Panc1 (cell line): ENCODE measurements around the gene IVD. TPM values are rescaled to one million over a fixed set of nuclear protein-coding genes. Genes with fewer than 3 reads are reported as not detected.

Source experiments
- ATAC-seq: fragments of 200-7000 bp; cut with Tn5 transposase; 2 replicates; pipeline ENCODE4 v1.9.1; 2020; ENCODE audit warnings: mild to moderate bottlenecking, moderate library complexity
- BruUV-seq: library from RNA; stranded (reverse); fragments of 400-500 nt; replicated peaks from 2 replicates; lab custom pipeline; 2021; lab: Mats Ljungman, UMichigan
- CTCF ChIA-PET: fragments of 300-600 bp; sonication (Branson Sonifier 250); formaldehyde crosslinking; loops from one replicate; lab custom pipeline; 2022; ENCODE audit warnings: antibody characterized with exemption; lab: Charles Lee
- POLR2A ChIA-PET: fragments of 300-600 bp; sonication (Branson Sonifier 250); formaldehyde crosslinking; loops from one replicate; lab custom pipeline; 2022; ENCODE audit warnings: antibody characterized with exemption; lab: Charles Lee
- DNase-seq: peaks from one replicate; pipeline ENCODE4 v3.0.0-alpha.2; 2010; ENCODE audit warnings: low read depth, low spot score
- H3K27ac ChIP-seq: 2 replicates; pipeline ENCODE4 v1.5.1; 2011; ENCODE audit warnings: mild to moderate bottlenecking, low read length, inconsistent platforms
- H3K27me3 ChIP-seq: fragments of 200-500 bp; sonication (Bioruptor generic); 2 replicates; pipeline ENCODE4 v1.6.0; 2014; ENCODE audit warnings: low read length, inconsistent platforms; ENCODE audit not compliant: control insufficient read depth, insufficient read depth
- H3K36me3 ChIP-seq: fragments of 200-500 bp; sonication (Bioruptor generic); 2 replicates; pipeline ENCODE4 v1.5.1; 2014; ENCODE audit warnings: inconsistent platforms, mild to moderate bottlenecking, low read length, moderate library complexity; ENCODE audit not compliant: control insufficient read depth, insufficient read depth
- H3K4me1 ChIP-seq: 2 replicates; pipeline ENCODE4 v1.5.1; 2011; ENCODE audit warnings: inconsistent platforms, mild to moderate bottlenecking, low read length, moderate library complexity; ENCODE audit not compliant: control insufficient read depth, insufficient read depth
- H3K4me3 ChIP-seq, 2 experiments: 2 replicates each; pipeline ENCODE4 v1.5.1; 2011 to 2012; ENCODE audit warnings: low read depth in 2 of 2, low read length in 2 of 2, mild to moderate bottlenecking in 2 of 2, inconsistent platforms in 1 of 2, moderate library complexity in 1 of 2
- H3K9me3 ChIP-seq: fragments of 200-500 bp; sonication (Bioruptor generic); 2 replicates; pipeline ENCODE4 v1.5.1; 2014; ENCODE audit warnings: low read depth, mild to moderate bottlenecking, inconsistent platforms, low read length, moderate library complexity; ENCODE audit not compliant: control insufficient read depth, insufficient read depth
- CTCF ChIP-seq: fragments of 450-650 bp; IDR thresholded peaks from 2 replicates; pipeline ENCODE4 v1.5.1; 2017; ENCODE audit warnings: mild to moderate bottlenecking
- POLR2AphosphoS5 ChIP-seq: IDR thresholded peaks from 2 replicates; pipeline ENCODE4 v1.6.1; 2012; ENCODE audit warnings: mild to moderate bottlenecking, low read depth, low read length, moderate library complexity
- REST ChIP-seq, 2 experiments: IDR thresholded peaks; 2 replicates each; pipeline ENCODE4 v1.6.1; 2011 to 2012; ENCODE audit warnings: low read depth in 2 of 2, control low read depth in 1 of 2, low read length in 1 of 2, mild to moderate bottlenecking in 1 of 2, moderate library complexity in 1 of 2; ENCODE audit not compliant: insufficient read depth in 1 of 2
- SIN3A ChIP-seq: IDR thresholded peaks from 2 replicates; pipeline ENCODE4 v1.6.1; 2012; ENCODE audit warnings: low read depth, mild to moderate bottlenecking, low read length, moderate library complexity, borderline replicate concordance; ENCODE audit not compliant: insufficient read depth
- TCF7L2 ChIP-seq: IDR thresholded peaks from 2 replicates; pipeline ENCODE4 v1.6.1; 2011; ENCODE audit warnings: mild to moderate bottlenecking, low read depth, low read length, inconsistent platforms
- in situ Hi-C: cut with HindIII; loops from 2 replicates; pipeline ENCODE4 v1.10.0; 2016; ENCODE audit warnings: low sequenced_read_pairs, low pct_unique_long_range_greater_than_20kb
- intact Hi-C: fragments of 100-400 bp; cut with micrococcal nuclease; formaldehyde crosslinking; loops from one replicate; pipeline ENCODE4 v1.10.0; 2022; ENCODE audit not compliant: unreplicated experiment
- total RNA-seq: library from RNA; stranded (reverse); gene quantifications from one replicate; pipeline ENCODE4 v1.2.1, GENCODE V29; 2021; ENCODE audit not compliant: unreplicated experiment

IVD gene
- total RNA-seq, 1 experiment from 2014 or later: 74.6 TPM

- BruUV-seq: no TSS peak
- CTCF ChIA-PET: interaction anchor here (0.8 kb wide), 1 partner anchor 125 kb away, joined by 3 read pairs; no protein-coding TSS in a partner anchor
- peak overlapping the region; percentile 74 for H3K27ac ChIP-seq
- no peak for ATAC-seq
- H3K4me1 ChIP-seq: peaks cover 38% of the 10 kb centered on the region
- DNase-seq: no peak
- POLR2A ChIA-PET: interaction anchor here (0.6 kb wide), 1 partner anchor 39 kb away, joined by 6 read pairs; no protein-coding TSS in a partner anchor
- no peaks in the 10 kb centered on the region for H3K27me3 ChIP-seq
- H3K36me3 ChIP-seq: no peaks in the 10 kb centered on the region; the same call in 1 of the 2 replicates
- in situ Hi-C loops (no loop called here), intact Hi-C loops (no loop called here)
- no peaks in the 10 kb centered on the region for H3K9me3 ChIP-seq
- no peak for TF ChIP-seq CTCF
- TF ChIP-seq POLR2AphosphoS5: no peak
- no peak for TF ChIP-seq REST (IDR thresholded peaks at IDR 0.05; ENCODE audit: insufficient read depth in 1 of 2, low read depth in 2 of 2, low read length in 1 of 2)
- peak overlapping the region; percentile 38 to 60 for H3K4me3 ChIP-seq
These were observed 30.7 kb downstream of the IVD start for GRCh38 chr15:40436116-40436891.

GRCh38 chr15:40436892-40437751 is 31.5 kb downstream of the IVD start:
- no TSS peak for BruUV-seq
- peaks cover 38% of the 10 kb centered on the region for H3K4me1 ChIP-seq
- intact Hi-C loops (no loop called here), in situ Hi-C loops (no loop called here)
- peak overlapping the region; percentile 74 for H3K27ac ChIP-seq
- H3K27me3 ChIP-seq: no peaks in the 10 kb centered on the region
- TF ChIP-seq SIN3A (no peak), CTCF (no peak), REST (IDR thresholded peaks at IDR 0.05; ENCODE audit: insufficient read depth in 1 of 2, low read depth in 2 of 2, low read length in 1 of 2) (no peak), POLR2AphosphoS5 (no peak), TCF7L2 (no peak)
- H3K36me3 ChIP-seq: no peaks in the 10 kb centered on the region; the same call in 1 of the 2 replicates
- peak overlapping the region; percentile 38 to 60 for H3K4me3 ChIP-seq
- ChIA-PET POLR2A (no interaction called here), CTCF (interaction anchor here (0.8 kb wide), 1 partner anchor 126 kb away, joined by 3 read pairs; no protein-coding TSS in a partner anchor)
- ATAC-seq (no peak), DNase-seq (no peak)
- no peaks in the 10 kb centered on the region for H3K9me3 ChIP-seq
